Memory B cell (primary cell): ENCODE measurements around the gene GAST.
"Not testable (repeated sequence)": the region's sequence is repeated elsewhere in the genome, so short reads cannot be mapped to it uniquely, and the experiment has no call there.

Experiments used
- ATAC-seq: fragments of 150-1000 bp; cut with Tn5 transposase; 2 replicates; pipeline ENCODE4 v1.10.0; 2021; ENCODE audit warnings: low read depth, mild to moderate bottlenecking, moderate library complexity
- DNase-seq, 2 donors: peaks; one replicate each; pipeline ENCODE4 v3.0.0; 2022; ENCODE audit warnings: low spot score in 2 of 2
- H3K27ac Mint-ChIP-seq: one replicate; pipeline ENCODE4 v1.8.0; 2022; ENCODE audit warnings: mild to moderate bottlenecking, moderate library complexity, mixed read lengths
- H3K27me3 Mint-ChIP-seq: one replicate; pipeline ENCODE4 v1.8.0; 2022; ENCODE audit warnings: mixed read lengths
- H3K36me3 Mint-ChIP-seq: one replicate; pipeline ENCODE4 v1.8.0; 2022; ENCODE audit warnings: mild to moderate bottlenecking, mixed read lengths
- H3K4me1 Mint-ChIP-seq: one replicate; pipeline ENCODE4 v1.8.0; 2022; ENCODE audit warnings: mixed read lengths
- H3K4me3 Mint-ChIP-seq: one replicate; pipeline ENCODE4 v1.8.0; 2022; ENCODE audit warnings: mild to moderate bottlenecking, moderate library complexity, mixed read lengths
- H3K9me3 Mint-ChIP-seq: one replicate; pipeline ENCODE4 v1.8.0; 2022; ENCODE audit warnings: mixed read lengths

The GAST gene

DNA sequence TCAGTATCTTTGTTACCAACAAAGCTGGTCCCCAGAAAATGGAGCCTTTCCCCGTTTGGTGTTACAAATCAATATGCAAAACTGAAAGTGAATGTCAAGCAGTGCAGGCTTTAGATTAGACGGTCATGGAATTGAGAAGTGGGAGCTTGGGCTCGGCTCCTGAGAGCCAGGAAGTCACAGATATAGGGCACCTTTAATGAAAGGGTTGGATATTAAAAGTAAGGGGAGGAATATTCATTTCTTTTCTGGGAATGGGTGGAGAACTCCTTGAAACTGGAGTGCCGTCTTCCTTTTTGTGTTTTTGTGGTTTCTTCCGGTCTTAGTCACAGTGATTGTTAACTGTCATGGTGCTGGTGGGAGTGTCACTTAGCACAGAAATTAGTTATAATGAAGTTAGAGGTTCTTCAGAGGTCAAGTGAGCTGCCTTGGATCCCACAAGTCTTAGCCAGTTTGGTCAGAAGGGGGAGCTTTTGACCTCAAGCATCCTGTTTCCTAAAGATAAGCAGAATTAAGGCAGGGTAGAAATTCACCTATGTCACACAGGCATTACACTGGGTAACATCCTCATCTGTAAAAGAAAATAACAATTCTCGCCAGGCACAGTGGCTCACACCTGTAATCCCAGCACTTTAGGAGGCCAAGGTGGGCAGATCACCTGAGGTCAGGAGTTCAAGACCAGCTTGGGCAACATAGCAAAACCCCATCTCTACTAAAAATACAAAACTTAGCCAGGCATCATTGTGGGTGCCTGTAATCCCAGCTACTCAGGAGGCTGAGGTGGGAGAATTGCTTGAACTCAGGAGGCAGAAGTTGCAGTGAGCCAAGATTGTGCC lies 33.0 kb upstream of the GAST start:
- Mint-ChIP-seq H3K27ac (peak overlapping the region; percentile 88), H3K4me3 (peak overlapping the region; percentile 75), H3K9me3 (peaks cover 4% of the 10 kb centered on the region), H3K36me3 (peaks cover 3% of the 10 kb centered on the region), H3K4me1 (peaks cover 30% of the 10 kb centered on the region), H3K27me3 (no peaks in the 10 kb centered on the region)
- ATAC-seq: peak; percentile 30
- no peak for DNase-seq

GRCh38 chr17:41679740-41680425 lies 32.2 kb upstream of the GAST start:
- Mint-ChIP-seq H3K27me3 (no peaks in the 10 kb centered on the region), H3K36me3 (peaks cover 3% of the 10 kb centered on the region), H3K4me3 (no peak overlapping the region), H3K27ac (peak overlapping the region; percentile 88), H3K4me1 (peaks cover 29% of the 10 kb centered on the region), H3K9me3 (peaks cover 4% of the 10 kb centered on the region)
- DNase-seq: no peak
- no peak for ATAC-seq

DNA sequence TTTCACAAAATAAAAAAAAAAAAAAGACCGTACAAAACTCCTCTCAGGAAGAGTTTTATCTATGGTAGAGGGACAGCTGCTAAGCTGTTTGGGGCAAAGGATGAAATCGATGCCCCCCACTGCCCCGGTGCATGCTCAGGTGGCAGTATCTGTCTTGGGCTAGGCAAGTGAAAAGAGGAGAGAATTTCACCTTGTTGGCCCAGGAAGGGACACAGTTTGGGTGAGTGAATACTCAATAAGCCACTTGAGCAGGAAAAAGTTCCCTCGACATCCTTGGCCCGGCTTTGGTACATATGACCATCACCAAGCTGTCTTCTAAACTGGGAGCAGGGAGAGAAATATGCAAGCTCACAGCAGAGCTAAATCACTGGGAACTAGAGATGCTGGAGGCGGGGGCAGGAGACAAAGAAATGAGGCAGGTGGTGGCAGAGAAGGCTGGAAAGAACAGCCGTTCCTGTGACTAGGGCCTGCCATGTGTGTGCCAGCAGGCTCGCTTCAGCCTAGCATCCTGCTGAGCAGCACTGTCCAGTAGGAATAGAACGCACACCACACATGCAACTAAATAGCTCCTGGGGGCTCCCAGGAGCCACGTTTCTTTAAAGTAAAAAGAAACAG lies 31.6 kb upstream of the GAST start:
- H3K4me1 Mint-ChIP-seq: peaks cover 28% of the 10 kb centered on the region
- no peak for ATAC-seq

DNA sequence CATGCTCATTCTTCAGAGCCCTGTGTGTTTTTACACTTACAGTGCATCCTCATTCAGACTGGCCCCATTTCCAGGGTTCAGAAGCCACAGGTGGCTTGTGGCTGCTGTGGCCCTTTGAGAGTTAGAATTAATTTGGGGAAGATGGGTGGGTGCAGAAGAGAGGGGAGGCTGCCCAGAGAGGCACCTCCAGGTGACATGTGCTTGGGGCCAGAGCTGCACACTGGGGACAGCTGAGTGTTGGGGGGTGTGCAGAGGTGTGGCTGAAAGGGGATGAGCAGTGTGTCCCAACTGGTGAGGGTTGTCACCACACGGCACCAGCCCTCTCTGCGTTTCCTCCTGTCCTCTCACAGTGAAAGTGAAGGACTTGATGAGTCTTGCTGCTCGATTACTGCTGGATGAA lies 30.4 kb upstream of the GAST start:
- Mint-ChIP-seq H3K27me3 (no peaks in the 10 kb centered on the region), H3K4me3 (no peak overlapping the region), H3K27ac (no peak overlapping the region), H3K4me1 (peaks cover 20% of the 10 kb centered on the region), H3K9me3 (peaks cover 3% of the 10 kb centered on the region), H3K36me3 (no peaks in the 10 kb centered on the region)
- ATAC-seq: no peak
- DNase-seq: no peak

More for the DNA sequence above, 31.6 kb upstream of the GAST start:
- no peak for DNase-seq
- Mint-ChIP-seq H3K9me3 (peaks cover 4% of the 10 kb centered on the region), H3K27me3 (no peaks in the 10 kb centered on the region), H3K4me3 (no peak overlapping the region), H3K27ac (no peak overlapping the region), H3K36me3 (peaks cover 3% of the 10 kb centered on the region)

GRCh38 chr17:41682631-41683030 lies 29.5 kb upstream of the GAST start:
- peaks cover 18% of the 10 kb centered on the region for H3K4me1 Mint-ChIP-seq
- ATAC-seq: no peak
- no peaks in the 10 kb centered on the region for H3K27me3 Mint-ChIP-seq
- H3K4me3 Mint-ChIP-seq: no peak overlapping the region
- no peak overlapping the region for H3K27ac Mint-ChIP-seq
- no peak for DNase-seq
- H3K36me3 Mint-ChIP-seq: no peaks in the 10 kb centered on the region
- peaks cover under 1% of the 10 kb centered on the region for H3K9me3 Mint-ChIP-seq

DNA sequence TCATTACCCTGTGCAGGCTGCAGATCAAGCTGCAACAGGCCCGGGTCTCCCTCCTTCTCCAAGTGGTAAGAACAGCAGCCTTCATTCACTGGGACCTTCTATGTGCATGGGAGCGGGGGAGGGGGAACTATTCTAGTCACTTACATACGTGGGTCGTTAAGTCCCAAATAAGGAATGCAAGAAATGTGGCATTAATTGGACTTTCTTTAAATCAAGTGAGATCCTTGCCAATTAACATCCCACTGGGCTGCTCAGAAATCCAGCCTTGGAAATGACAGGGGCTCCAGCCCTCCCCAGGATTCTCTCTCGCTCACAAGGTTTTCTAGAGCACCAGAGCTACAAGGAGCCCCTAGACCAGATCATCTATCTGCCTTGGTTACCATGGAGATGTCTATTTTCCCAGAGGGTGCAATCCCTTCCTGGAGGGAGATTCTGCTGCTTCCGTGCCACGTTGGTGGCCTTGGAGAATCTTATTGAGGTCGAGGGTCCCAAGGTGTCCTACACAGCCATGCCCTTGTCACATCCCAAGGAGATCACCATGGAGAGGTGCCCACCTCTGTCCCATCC lies 28.6 kb upstream of the GAST start:
- H3K27me3 Mint-ChIP-seq: no peaks in the 10 kb centered on the region
- H3K4me1 Mint-ChIP-seq: peaks cover 18% of the 10 kb centered on the region
- H3K27ac Mint-ChIP-seq: no peak overlapping the region

DNA sequence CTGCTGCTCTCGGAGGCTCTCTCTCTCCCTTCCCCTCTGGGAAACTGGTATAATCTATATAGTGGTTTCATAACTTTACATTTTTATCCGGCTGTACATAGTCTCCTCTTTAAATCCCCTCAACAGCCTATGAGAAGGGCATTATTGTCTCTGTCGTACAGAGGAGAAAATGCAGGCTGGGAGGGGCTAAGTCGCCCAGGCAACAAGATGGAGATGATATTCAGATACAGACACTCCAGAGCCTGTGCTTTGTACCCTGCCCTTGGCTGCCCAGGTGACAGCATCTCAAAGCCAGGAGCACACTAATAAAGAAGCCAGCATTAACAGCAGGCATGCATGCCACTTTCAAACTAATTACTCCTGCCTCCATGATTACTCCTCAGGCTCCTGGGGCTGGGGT lies 28.1 kb upstream of the GAST start:
- Mint-ChIP-seq H3K27me3 (no peaks in the 10 kb centered on the region), H3K4me3 (no peak overlapping the region), H3K27ac (no peak overlapping the region), H3K9me3 (no peaks in the 10 kb centered on the region), H3K4me1 (peaks cover 13% of the 10 kb centered on the region), H3K36me3 (no peaks in the 10 kb centered on the region)
- DNase-seq: no peak
- ATAC-seq: no peak

More for the DNA sequence above, 28.6 kb upstream of the GAST start:
- Mint-ChIP-seq H3K9me3 (no peaks in the 10 kb centered on the region), H3K4me3 (no peak overlapping the region), H3K36me3 (no peaks in the 10 kb centered on the region)
- DNase-seq (no peak), ATAC-seq (no peak)

DNA sequence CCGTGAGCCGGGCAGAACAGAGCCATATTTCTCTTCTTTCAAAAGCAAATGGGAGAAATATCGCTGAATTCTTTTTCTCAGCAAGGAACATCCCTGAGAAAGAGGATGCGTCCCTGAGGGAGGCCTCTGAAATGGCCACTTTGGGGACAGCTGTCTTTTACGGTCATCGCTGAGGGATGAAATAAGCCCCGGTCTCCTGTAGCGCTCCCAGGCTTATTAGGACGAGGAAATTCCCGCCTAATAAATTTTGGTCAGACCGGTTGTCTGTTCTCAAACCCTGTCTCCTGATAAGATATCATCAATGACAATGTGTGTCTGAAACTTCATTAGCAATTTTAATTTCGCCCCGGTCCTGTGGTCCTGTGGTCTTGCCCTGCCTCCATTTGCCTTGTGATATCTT lies 26.4 kb upstream of the GAST start:
- H3K27me3 Mint-ChIP-seq, H3K4me1 Mint-ChIP-seq: not testable (repeated sequence)

GRCh38 chr17:41686281-41686680 lies 25.9 kb upstream of the GAST start:
- Mint-ChIP-seq H3K4me1 (peaks cover 8% of the 10 kb centered on the region), H3K27me3 (no peaks in the 10 kb centered on the region), H3K27ac (no peak overlapping the region), H3K9me3 (no peaks in the 10 kb centered on the region), H3K36me3 (peaks cover 11% of the 10 kb centered on the region), H3K4me3 (no peak overlapping the region)
- no peak for ATAC-seq
- no peak for DNase-seq

More for the DNA sequence above, 26.4 kb upstream of the GAST start:
- H3K4me3 Mint-ChIP-seq, DNase-seq, H3K9me3 Mint-ChIP-seq, H3K27ac Mint-ChIP-seq, ATAC-seq: not testable (repeated sequence)
- peaks cover 10% of the 10 kb centered on the region for H3K36me3 Mint-ChIP-seq

DNA sequence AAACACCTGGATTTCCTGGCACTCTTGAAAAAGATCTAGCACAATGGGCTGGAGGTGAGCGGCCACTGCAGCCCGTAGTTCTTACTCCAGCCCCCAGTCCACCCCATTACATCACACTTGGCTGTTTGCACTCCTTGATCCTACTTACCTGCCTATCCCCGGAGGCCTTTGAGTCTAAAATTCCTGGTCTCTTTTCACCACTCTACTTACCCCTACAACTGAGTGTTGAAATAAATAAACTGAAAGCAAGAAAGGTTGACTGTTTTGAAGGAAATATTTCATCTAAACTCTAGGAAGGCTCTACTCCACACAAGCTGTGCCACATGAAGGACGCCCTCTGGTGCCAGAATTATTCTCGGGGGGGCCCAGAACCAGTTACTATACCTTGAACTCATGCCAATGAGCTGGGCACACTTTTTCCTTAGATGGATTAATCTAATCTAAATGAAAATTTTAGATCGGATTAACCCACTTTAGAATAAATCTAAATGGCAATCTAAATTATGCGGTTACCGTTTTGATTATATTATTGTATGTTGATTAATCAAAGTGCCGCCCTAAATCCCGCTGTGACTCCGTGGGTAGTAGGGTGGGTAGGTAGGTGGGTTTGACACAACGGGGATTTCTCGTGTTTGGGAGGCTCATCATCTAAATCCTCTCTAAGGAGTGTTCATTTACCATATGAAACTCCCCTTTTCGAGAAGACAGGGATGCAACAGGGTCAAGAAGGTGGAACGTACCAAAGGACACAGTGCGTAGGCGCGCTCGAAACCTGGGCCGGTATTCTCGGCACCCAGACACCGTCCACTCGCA lies 24.1 kb upstream of the GAST start:
- ATAC-seq (peak; percentile 5), DNase-seq (peak in 1 of 2 donors; percentile 46)
- Mint-ChIP-seq H3K4me1 (peaks cover 17% of the 10 kb centered on the region), H3K4me3 (peak overlapping the region; percentile 93), H3K27ac (peak overlapping the region; percentile 100), H3K36me3 (peaks cover 20% of the 10 kb centered on the region), H3K27me3 (no peaks in the 10 kb centered on the region), H3K9me3 (no peaks in the 10 kb centered on the region)

GRCh38 chr17:41688641-41689496 lies 23.3 kb upstream of the GAST start, which contains the start of gene EIF1:
EIF1 (plus strand) TSS chr17:41688885; CDS start chr17:41689039, 154 bp downstream.
- Mint-ChIP-seq H3K9me3 (no peaks in the 10 kb centered on the region), H3K27ac (peak within 1 kb of the TSS; percentile 100), H3K36me3 (peaks cover 21% of the 10 kb centered on the region), H3K27me3 (no peaks in the 10 kb centered on the region), H3K4me3 (peak within 1 kb of the TSS; percentile 93), H3K4me1 (peaks cover 17% of the 10 kb centered on the region)
- DNase-seq (peak; percentile 100), ATAC-seq (peak; percentile 67)

- H3K4me1 Mint-ChIP-seq: peaks cover 17% of the 10 kb centered on the region
- H3K27me3 Mint-ChIP-seq: no peaks in the 10 kb centered on the region
- peaks cover 25% of the 10 kb centered on the region for H3K36me3 Mint-ChIP-seq
- H3K9me3 Mint-ChIP-seq: no peaks in the 10 kb centered on the region
- DNase-seq (peak; percentile 62 to 64), ATAC-seq (no peak)
- H3K27ac Mint-ChIP-seq: peak overlapping the region; percentile 100
- peak overlapping the region; percentile 93 for H3K4me3 Mint-ChIP-seq
Measured at GRCh38 chr17:41689497-41690299, 22.4 kb upstream of the GAST start.
